ENCODE results near the gene WIPF3. TPM values are rescaled to one million over a fixed set of nuclear protein-coding genes. Genes with fewer than 3 reads are reported as not detected.

The WIPF3 gene
- total RNA-seq, 1 donor: under 0.01 TPM

DNA sequence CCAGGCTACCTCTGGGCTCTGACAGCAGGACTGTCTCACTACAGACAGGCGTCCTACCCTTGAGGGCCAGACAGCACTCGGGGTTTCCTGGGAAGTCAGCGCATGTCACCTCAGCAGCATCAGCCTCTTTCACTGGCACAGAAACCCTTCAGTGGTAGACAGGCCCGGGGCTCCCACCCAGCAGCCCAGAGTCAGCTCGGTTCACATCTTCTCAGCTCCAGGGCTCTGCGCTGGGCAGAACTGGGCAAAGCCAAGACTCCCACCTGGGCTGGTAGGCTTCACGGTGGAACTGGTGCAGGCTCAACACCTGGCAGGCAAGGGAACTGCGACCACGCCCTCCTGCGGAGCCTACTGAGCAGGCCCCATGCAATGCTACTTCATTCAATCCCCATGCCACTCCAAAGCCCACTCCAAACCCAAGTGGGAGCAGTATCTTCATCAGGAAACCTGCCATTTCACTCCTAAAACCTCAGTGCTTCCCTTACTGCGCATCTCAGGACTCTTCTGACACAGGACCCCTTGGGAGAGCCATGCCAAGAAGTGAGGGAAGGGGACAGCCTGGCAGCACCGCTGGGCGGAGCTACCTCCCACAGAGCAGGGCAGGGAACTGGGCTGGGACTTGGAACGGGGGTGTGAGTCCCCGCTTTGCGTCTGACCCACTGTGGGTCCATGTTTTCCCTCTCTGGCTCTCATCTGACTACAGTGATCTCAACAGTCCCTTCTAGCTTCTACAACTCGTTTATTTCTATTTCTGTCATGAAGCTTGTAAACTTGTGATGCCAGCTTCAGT is 122.9 kb downstream of the WIPF3 start:
- TF ChIP-seq, protein P1, sequence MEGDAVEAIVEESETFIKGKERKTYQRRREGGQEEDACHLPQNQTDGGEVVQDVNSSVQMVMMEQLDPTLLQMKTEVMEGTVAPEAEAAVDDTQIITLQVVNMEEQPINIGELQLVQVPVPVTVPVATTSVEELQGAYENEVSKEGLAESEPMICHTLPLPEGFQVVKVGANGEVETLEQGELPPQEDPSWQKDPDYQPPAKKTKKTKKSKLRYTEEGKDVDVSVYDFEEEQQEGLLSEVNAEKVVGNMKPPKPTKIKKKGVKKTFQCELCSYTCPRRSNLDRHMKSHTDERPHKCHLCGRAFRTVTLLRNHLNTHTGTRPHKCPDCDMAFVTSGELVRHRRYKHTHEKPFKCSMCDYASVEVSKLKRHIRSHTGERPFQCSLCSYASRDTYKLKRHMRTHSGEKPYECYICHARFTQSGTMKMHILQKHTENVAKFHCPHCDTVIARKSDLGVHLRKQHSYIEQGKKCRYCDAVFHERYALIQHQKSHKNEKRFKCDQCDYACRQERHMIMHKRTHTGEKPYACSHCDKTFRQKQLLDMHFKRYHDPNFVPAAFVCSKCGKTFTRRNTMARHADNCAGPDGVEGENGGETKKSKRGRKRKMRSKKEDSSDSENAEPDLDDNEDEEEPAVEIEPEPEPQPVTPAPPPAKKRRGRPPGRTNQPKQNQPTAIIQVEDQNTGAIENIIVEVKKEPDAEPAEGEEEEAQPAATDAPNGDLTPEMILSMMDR (IDR thresholded peaks at IDR 0.05; ENCODE audit: insufficient read depth, low read depth, low read length): no peak
- no peak for DNase-seq (ENCODE audit: low read depth)
- H3K4me3 ChIP-seq (ENCODE audit: low read depth, low read length): no peak overlapping the region

DNA sequence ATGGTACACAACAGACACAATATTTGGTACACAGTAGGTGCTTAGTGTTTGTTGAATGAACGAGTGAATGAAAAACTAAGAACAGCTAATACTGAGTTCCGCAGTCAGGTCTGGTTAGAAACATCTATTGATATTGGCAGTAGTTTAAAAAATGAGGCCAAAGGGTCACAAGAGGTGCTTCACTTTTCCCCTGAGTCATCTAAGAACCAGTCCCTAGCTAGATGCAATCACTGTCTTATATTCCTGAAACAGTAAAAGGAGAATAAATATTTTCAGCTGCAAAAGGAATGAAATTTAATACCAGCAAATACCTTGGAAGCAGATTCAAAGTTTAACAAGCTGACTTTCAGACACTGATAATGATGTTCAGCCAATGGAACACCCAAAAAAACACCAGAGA is 128.8 kb downstream of the WIPF3 start:
- TF ChIP-seq, protein P1 (IDR thresholded peaks at IDR 0.05; ENCODE audit: insufficient read depth, low read depth, low read length): no peak

DNA sequence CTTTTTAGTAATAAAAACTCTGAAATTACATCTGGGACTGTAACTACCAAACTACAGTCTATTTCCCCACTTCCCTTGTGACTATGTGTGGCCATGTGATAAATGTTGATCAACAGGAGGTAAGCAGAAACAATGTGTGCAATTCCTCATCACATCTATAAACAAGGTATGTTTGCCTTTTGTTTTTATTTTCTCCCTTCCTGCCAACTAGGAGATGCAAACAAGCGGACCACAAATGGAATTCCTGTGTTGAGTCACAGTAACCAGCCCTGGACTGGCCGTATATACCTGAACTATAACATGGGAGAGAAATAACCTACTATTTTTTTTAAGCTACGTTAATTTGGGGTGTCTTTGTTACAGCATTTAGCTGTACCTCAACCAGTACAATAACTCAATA is 130.8 kb downstream of the WIPF3 start:
- TF ChIP-seq, protein P1 (IDR thresholded peaks at IDR 0.05; ENCODE audit: insufficient read depth, low read depth, low read length): no peak
- DNase-seq (ENCODE audit: low read depth): peak; percentile 58
- no peak overlapping the region for H3K4me3 ChIP-seq (ENCODE audit: low read depth, low read length)

More for the DNA sequence above, 128.8 kb downstream of the WIPF3 start:
- H3K4me3 ChIP-seq (ENCODE audit: low read depth, low read length): no peak overlapping the region
- peak; percentile 7 for DNase-seq (ENCODE audit: low read depth)

DNA sequence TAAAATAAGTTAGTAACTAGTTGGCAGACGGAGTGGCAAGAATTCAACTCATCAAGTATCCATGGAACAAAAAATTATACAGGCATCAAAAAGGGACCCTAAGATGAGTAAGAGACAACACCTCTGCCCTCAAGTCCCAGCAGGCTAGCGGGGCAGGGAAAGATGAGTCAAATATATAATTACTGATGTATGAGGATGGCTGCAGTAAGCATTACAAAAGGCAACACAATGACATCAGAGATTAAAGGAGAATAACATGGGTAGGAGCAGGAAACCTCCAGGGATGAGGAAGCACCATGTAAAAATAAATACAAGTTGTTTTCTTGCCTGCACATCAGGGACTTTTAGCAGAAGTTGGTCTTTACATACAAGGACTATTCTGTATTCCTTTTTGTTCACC is 133.9 kb downstream of the WIPF3 start:
- H3K4me3 ChIP-seq (ENCODE audit: low read depth, low read length): no peak overlapping the region
- no peak for DNase-seq (ENCODE audit: low read depth)

DNA sequence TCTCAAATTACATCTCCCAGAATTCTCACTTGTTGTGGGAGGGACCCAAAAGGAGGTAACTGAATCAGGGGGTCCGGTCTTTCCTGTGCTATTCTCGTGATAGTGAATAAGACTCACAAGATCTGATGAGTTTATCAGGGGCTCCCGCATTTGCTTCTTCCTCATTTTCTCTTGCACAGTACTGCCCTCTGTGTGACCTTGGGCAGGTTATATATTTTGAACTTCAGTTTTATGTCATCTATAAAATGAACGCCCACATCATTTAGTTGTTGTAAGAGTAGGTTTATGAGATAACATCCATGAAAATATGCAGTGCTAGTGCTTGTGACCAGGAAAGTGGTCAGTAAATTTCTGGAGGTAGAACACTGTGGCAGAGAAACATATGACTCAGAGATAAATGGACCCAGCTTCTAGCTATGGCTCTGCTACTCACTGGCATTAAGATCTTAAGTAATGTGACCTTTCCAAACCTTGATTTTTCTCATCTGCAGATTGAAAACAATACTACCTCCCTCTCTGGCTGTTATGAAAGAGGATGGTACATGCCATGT is 139.0 kb downstream of the WIPF3 start:
- TF ChIP-seq, protein P1 (IDR thresholded peaks at IDR 0.05; ENCODE audit: insufficient read depth, low read depth, low read length): no peak
- no peak overlapping the region for H3K4me3 ChIP-seq (ENCODE audit: low read depth, low read length)
- no peak for DNase-seq (ENCODE audit: low read depth)

More for the DNA sequence above, 133.9 kb downstream of the WIPF3 start:
- TF ChIP-seq, protein P1 (IDR thresholded peaks at IDR 0.05; ENCODE audit: insufficient read depth, low read depth, low read length): no peak

DNA sequence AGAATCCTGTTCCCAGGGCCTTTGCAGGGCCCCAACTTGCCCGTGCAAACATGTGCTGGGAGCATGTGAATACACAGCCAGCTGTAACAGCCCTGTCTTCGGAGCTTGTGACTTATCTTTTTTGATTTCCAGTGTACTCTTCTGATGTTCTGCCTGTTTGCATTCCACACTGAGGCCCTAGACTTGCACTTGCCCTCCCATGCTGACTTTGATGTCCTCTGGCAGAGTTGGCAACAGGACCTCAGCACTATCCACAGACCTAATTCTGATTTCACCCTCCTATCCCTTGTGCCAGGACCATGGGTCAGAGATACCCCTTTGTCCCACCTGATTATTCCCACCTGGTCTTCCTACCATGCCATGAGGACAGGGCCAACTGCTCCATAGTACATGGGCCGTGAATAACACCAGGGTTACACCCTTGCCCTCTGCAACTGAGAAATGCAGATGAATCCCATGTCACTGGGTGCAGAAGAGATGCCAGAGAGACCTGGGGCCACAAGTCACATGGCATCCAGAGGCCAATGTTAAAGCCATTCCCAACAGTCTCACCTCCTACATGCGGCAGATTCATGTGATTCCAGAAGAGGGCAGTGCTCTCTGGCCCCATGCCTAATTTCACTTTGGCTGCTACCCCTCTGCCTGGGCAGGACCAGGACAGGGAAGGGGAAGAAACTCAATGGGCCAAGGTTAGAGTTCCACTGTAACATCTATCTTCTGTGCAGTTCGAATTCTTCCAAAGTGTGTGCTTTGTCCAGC is 140.3 kb downstream of the WIPF3 start:
- DNase-seq (ENCODE audit: low read depth): peak; percentile 41
- H3K4me3 ChIP-seq (ENCODE audit: low read depth, low read length): no peak overlapping the region
- TF ChIP-seq, protein P1 (IDR thresholded peaks at IDR 0.05; ENCODE audit: insufficient read depth, low read depth, low read length): peak; percentile 40
